Activated T-helper 2 cell treated with anti-CD3 and anti-CD28 coated beads, Interferon-gamma antibody, Interleukin-2, Interleukin-4, amounts not matched to agents 10 μg/mL and 5 μg/mL and 100 μg/mL, durations not matched to agents 14 hours and 24 hours and 36 hours (primary cell): ENCODE results near the gene LINC00632. TPM values are rescaled to one million over a fixed set of nuclear protein-coding genes. Genes with fewer than 3 reads are reported as not detected.

Experiments used
- DNase-seq: peaks from one replicate; pipeline ENCODE4 v3.0.0; 2021; ENCODE audit warnings: low spot score
- H3K27ac Mint-ChIP-seq: one replicate; pipeline ENCODE4 v1.8.0; 2021; ENCODE audit warnings: mixed read lengths
- H3K27me3 Mint-ChIP-seq: one replicate; pipeline ENCODE4 v1.8.0; 2021; ENCODE audit warnings: low read depth, mixed read lengths
- H3K36me3 Mint-ChIP-seq: one replicate; pipeline ENCODE4 v1.8.0; 2021; ENCODE audit warnings: low read depth, mixed read lengths
- H3K4me1 Mint-ChIP-seq: one replicate; pipeline ENCODE4 v1.8.0; 2021; ENCODE audit warnings: low read depth, mixed read lengths
- H3K4me3 Mint-ChIP-seq: one replicate; pipeline ENCODE4 v1.8.0; 2021; ENCODE audit warnings: low read depth, mild to moderate bottlenecking, moderate library complexity, mixed read lengths
- H3K9me3 Mint-ChIP-seq: one replicate; pipeline ENCODE4 v1.8.0; 2021; ENCODE audit warnings: mixed read lengths
- intact Hi-C: fragments of 100-400 bp; cut with micrococcal nuclease; formaldehyde crosslinking; loops from one replicate; pipeline ENCODE4 v1.15.1; 2023
- total RNA-seq: library from RNA; stranded (reverse); gene quantifications from 2 replicates; pipeline ENCODE4 v1.2.3, GENCODE V29; 2022

The LINC00632 gene
- total RNA-seq, 1 donor from 2014 or later = 3.3 TPM

- no peaks in the 10 kb centered on the region for H3K36me3 Mint-ChIP-seq
- H3K4me1 Mint-ChIP-seq = no peaks in the 10 kb centered on the region
- H3K27me3 Mint-ChIP-seq = no peaks in the 10 kb centered on the region
- no peak overlapping the region for H3K27ac Mint-ChIP-seq
- intact Hi-C loops = no loop called here
- H3K9me3 Mint-ChIP-seq = no peaks in the 10 kb centered on the region
- no peak for DNase-seq
- no peak overlapping the region for H3K4me3 Mint-ChIP-seq
These were observed 65.7 kb downstream of the LINC00632 start for GRCh38 chrX:140775211-140775610.

- no peak overlapping the region for H3K27ac Mint-ChIP-seq
- no peaks in the 10 kb centered on the region for H3K4me1 Mint-ChIP-seq
- no peaks in the 10 kb centered on the region for H3K27me3 Mint-ChIP-seq
- no peaks in the 10 kb centered on the region for H3K36me3 Mint-ChIP-seq
- no peak for DNase-seq
- H3K4me3 Mint-ChIP-seq = no peak overlapping the region
- intact Hi-C loops = no loop called here
- H3K9me3 Mint-ChIP-seq = no peaks in the 10 kb centered on the region
These were observed 66.8 kb downstream of the LINC00632 start for GRCh38 chrX:140776320-140776719.

DNA sequence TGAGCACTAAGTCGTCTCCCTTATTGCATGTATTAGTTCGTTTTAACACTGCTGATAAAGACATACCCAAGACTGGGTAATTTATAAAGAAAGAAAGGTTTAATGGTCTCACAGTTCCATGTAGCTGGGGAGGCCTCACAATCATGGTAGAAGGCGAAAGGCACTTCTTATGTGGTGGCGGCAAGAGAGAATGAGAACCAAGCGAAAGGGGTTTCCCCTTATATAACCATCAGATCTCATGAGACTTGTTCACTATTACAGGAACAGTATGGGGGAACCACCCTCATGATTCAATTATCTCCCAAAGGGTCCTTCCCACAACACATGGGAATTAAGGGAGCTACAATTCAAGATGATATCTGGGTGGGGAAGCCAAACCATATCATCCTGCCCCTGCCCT is 85.1 kb downstream of the LINC00632 start:
- Mint-ChIP-seq H3K36me3 (no peaks in the 10 kb centered on the region), H3K4me1 (no peaks in the 10 kb centered on the region), H3K4me3 (no peak overlapping the region), H3K27me3 (no peaks in the 10 kb centered on the region), H3K9me3 (no peaks in the 10 kb centered on the region), H3K27ac (no peak overlapping the region)
- intact Hi-C loops = no loop called here
- no peak for DNase-seq

DNA sequence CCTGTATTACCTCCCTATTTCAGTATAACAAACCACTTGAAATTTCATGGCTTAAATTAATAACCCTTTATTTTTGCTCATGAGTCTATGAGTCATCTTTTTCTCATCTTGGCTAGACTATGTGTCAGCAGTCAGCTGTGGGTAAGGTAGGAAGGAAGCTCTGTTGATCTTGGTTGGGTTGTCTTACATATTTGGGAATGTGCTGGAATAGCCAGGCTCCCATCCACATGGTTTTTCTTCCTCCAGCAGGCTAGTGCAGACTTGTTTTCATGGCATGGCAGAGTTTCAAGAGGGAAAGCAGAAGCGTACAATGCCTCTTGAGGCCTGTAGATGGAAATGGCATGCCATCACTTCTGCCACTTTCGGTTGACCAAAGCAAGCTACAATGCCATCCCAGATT is 89.7 kb downstream of the LINC00632 start:
- DNase-seq = no peak
- Mint-ChIP-seq H3K4me1 (no peaks in the 10 kb centered on the region), H3K4me3 (no peak overlapping the region), H3K9me3 (no peaks in the 10 kb centered on the region), H3K27me3 (no peaks in the 10 kb centered on the region), H3K27ac (no peak overlapping the region), H3K36me3 (no peaks in the 10 kb centered on the region)
- intact Hi-C loops = no loop called here

DNA sequence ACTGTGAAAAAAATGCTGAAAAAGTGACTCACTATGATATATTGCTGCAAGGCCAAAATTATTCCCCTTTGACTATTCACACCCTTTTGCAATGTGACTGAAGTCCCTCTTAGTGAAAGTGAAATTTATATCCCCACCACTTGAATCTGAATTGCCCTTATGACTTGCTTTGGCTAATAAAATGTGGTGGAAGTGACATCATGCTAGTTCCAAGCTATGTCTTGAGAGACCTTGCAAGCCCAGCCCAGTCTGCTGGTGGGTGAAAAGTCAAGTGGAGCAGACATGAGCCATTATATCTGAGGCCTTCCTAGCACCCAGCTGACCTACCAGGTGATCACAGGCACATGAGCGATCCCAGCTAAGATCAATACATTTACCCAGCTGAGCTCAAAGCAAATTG is 94.7 kb downstream of the LINC00632 start:
- Mint-ChIP-seq H3K27me3 (no peaks in the 10 kb centered on the region), H3K36me3 (no peaks in the 10 kb centered on the region), H3K4me3 (no peak overlapping the region), H3K4me1 (no peaks in the 10 kb centered on the region), H3K27ac (no peak overlapping the region), H3K9me3 (peaks cover 8% of the 10 kb centered on the region)
- no peak for DNase-seq
- intact Hi-C loops = no loop called here

GRCh38 chrX:140815868-140816267 is 106.3 kb downstream of the LINC00632 start:
- Mint-ChIP-seq H3K36me3 (peaks cover 2% of the 10 kb centered on the region), H3K27me3 (no peaks in the 10 kb centered on the region), H3K27ac (no peak overlapping the region), H3K4me3 (no peak overlapping the region), H3K4me1 (no peaks in the 10 kb centered on the region), H3K9me3 (peaks cover 25% of the 10 kb centered on the region)
- no peak for DNase-seq
- intact Hi-C loops = no loop called here

DNA sequence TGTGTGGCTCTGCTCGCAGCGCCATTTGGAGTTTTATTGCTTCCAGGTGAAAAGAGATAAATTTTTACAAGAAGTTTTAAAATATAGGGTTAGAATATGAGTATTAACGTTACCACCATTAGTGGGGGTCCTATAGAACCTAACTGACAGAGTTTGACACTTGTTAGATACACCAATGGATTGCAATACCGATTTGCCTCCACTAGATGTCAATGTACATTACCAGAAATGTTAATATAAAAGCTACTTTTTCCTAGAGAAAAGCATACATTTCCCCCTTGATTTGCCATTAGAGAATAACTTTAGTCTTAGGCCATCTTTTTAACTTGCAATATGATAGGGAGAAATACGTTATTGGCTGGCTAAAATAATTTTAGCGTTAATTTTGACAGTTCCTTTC is 108.4 kb downstream of the LINC00632 start:
- Mint-ChIP-seq H3K4me1 (peaks cover 7% of the 10 kb centered on the region), H3K9me3 (peaks cover 8% of the 10 kb centered on the region), H3K27ac (no peak overlapping the region), H3K4me3 (no peak overlapping the region), H3K27me3 (no peaks in the 10 kb centered on the region), H3K36me3 (peaks cover 4% of the 10 kb centered on the region)
- no peak for DNase-seq
- intact Hi-C loops = loop anchor here (2.0 kb wide), 1 partner anchor 461 kb away; no protein-coding TSS in a partner anchor

- Mint-ChIP-seq H3K4me1 (peaks cover 10% of the 10 kb centered on the region), H3K9me3 (no peaks in the 10 kb centered on the region), H3K36me3 (peaks cover 4% of the 10 kb centered on the region), H3K27ac (no peak overlapping the region), H3K27me3 (no peaks in the 10 kb centered on the region), H3K4me3 (no peak overlapping the region)
- intact Hi-C loops = no loop called here
- no peak for DNase-seq
These were observed 111.7 kb downstream of the LINC00632 start for GRCh38 chrX:140821280-140821679.

- Mint-ChIP-seq H3K4me1 (peaks cover 10% of the 10 kb centered on the region), H3K9me3 (no peaks in the 10 kb centered on the region), H3K27ac (peak overlapping the region; percentile 78), H3K27me3 (no peaks in the 10 kb centered on the region), H3K4me3 (no peak overlapping the region), H3K36me3 (peaks cover 4% of the 10 kb centered on the region)
- no peak for DNase-seq
- intact Hi-C loops = loop anchor here (1.0 kb wide), 1 partner anchor 95 kb away; no protein-coding TSS in a partner anchor
These were observed 112.6 kb downstream of the LINC00632 start for GRCh38 chrX:140822184-140822583.

DNA sequence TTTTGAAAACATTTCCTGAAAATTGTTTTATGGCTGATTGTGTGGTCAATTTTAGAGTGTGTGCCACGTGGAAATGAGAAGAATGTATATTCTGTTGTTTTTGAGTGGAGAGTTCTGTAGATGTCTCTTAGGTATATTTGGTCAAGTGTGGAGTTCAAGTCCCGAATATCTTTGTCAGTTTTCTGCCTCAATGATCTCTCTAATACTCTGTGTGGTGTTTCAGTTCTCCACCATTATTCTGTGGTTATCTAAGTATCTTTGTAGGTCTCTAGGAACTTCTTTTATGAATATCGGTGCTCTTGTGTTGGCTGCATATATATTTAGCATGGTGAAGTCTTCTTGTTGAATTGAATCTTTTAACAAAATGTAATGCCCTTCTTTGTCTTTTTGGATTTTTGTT is 113.3 kb downstream of the LINC00632 start:
- DNase-seq = no peak
- H3K4me3 Mint-ChIP-seq = no peak overlapping the region
- peak overlapping the region; percentile 78 for H3K27ac Mint-ChIP-seq
- H3K36me3 Mint-ChIP-seq = peaks cover 4% of the 10 kb centered on the region
- H3K9me3 Mint-ChIP-seq = no peaks in the 10 kb centered on the region
- H3K27me3 Mint-ChIP-seq = no peaks in the 10 kb centered on the region
- intact Hi-C loops = loop anchor here (1.0 kb wide), 1 partner anchor 94 kb away; no protein-coding TSS in a partner anchor
- H3K4me1 Mint-ChIP-seq = peaks cover 10% of the 10 kb centered on the region

- intact Hi-C loops = no loop called here
- no peaks in the 10 kb centered on the region for H3K36me3 Mint-ChIP-seq
- H3K4me1 Mint-ChIP-seq = no peaks in the 10 kb centered on the region
- no peak overlapping the region for H3K4me3 Mint-ChIP-seq
- H3K9me3 Mint-ChIP-seq = no peaks in the 10 kb centered on the region
- DNase-seq = no peak
- H3K27me3 Mint-ChIP-seq = no peaks in the 10 kb centered on the region
- H3K27ac Mint-ChIP-seq = no peak overlapping the region
These were observed 127.3 kb downstream of the LINC00632 start for GRCh38 chrX:140836874-140837273.

Other genes starting within 250 kb of the LINC00632 start
- gene SOX3, start 204.7 kb upstream of the LINC00632 start, total RNA-seq = not detected in 2 replicates